Anterior cingulate cortex (tissue), 58 donors: ENCODE measurements around the gene HIGD2A.

Experiments
- DNase-seq, 58 donors: peaks; one replicate each; lab custom pipeline; 2025; lab: John Stamatoyannopoulos, UW

HIGD2A gene

GRCh38 chr5:176388444-176389134 lies at the start of gene HIGD2A, which contains the start of gene NOP16:
TSS of gene HIGD2A (plus strand) at chr5:176388751. CDS start at chr5:176388820, 69 bp downstream.
TSS of gene NOP16 (minus strand) at chr5:176388598. CDS start at chr5:176388539, 59 bp downstream.
- DNase-seq, result peak; percentile 92 to 100 (median 98)

- no peak for DNase-seq
Observed at GRCh38 chr5:176339304-176339703, 49.2 kb upstream of the HIGD2A start.

GRCh38 chr5:176341325-176342157 lies 47.0 kb upstream of the HIGD2A start:
- DNase-seq, result no peak

- DNase-seq, result no peak
Observed at GRCh38 chr5:176342158-176342483, 46.4 kb upstream of the HIGD2A start.

GRCh38 chr5:176342766-176343458 lies 45.6 kb upstream of the HIGD2A start:
- DNase-seq, result no peak

GRCh38 chr5:176350416-176350815 lies 38.1 kb upstream of the HIGD2A start:
- DNase-seq, result no peak

- DNase-seq, result no peak
Observed at GRCh38 chr5:176352116-176352878, 36.3 kb upstream of the HIGD2A start.

- no peak for DNase-seq
Observed at GRCh38 chr5:176353533-176353932, 35.0 kb upstream of the HIGD2A start.

GRCh38 chr5:176355400-176356178 lies 33.0 kb upstream of the HIGD2A start:
- no peak for DNase-seq

- DNase-seq, result no peak
Observed at GRCh38 chr5:176356179-176356566, 32.4 kb upstream of the HIGD2A start.

GRCh38 chr5:176359658-176360057 lies 28.9 kb upstream of the HIGD2A start:
- no peak for DNase-seq

- peak in 9 of 58 donors; percentile 30 to 59 (median 48) for DNase-seq
Observed at GRCh38 chr5:176360894-176361436, 27.6 kb upstream of the HIGD2A start.

GRCh38 chr5:176361437-176362232 lies 26.9 kb upstream of the HIGD2A start, which contains the start of gene KIAA1191:
TSS of gene KIAA1191 (minus strand) at chr5:176361764. CDS start at chr5:176359508, 2,256 bp downstream.
- DNase-seq, result peak; percentile 44 to 97 (median 90)

- no peak for DNase-seq
Observed at GRCh38 chr5:176362233-176362490, 26.4 kb upstream of the HIGD2A start.

GRCh38 chr5:176364765-176365350 lies 23.7 kb upstream of the HIGD2A start:
- DNase-seq, result peak in 4 of 58 donors; percentile 25 to 70 (median 48)

- DNase-seq, result peak in 53 of 58 donors; percentile 10 to 81 (median 52)
Observed at GRCh38 chr5:176365351-176366231, 23.0 kb upstream of the HIGD2A start, which contains the start of gene ARL10. TSS of gene ARL10 (plus strand) at chr5:176365487. CDS start at chr5:176365564, 77 bp downstream.
